Measurements from ENCODE around the gene SLCO2A1.

SLCO2A1 gene

DNA sequence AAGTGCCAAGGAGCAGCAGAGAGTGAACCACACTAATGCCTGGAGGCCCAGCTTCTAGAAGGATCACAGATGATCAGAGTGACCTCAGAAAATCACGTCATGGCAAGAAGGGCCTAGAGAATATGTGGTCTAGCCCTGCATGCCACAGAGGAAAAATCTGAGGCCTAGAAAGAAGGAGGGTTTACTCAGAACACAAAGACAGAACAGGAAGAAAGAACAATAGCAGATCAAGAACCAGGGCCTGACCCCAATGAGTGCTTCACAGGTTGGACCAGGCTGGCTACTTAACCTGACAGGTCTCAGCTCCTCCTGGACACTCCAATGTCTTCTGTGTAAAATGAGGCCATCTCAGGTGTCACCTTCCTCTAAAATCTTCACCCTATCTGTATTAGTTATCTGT is 148.2 kb downstream of the SLCO2A1 start:
- no peaks in the 10 kb centered on the region for H3K27me3 ChIP-seq (ENCODE audit: insufficient read depth, poor library complexity, severe bottlenecking)
- ATAC-seq (ENCODE audit: low read depth) (no peak), DNase-seq (ENCODE audit: low spot score) (no peak)
- no peaks in the 10 kb centered on the region for H3K9me3 ChIP-seq (ENCODE audit: severe bottlenecking)
- H3K4me3 ChIP-seq (ENCODE audit: severe bottlenecking), result no peak overlapping the region
- no peak for TF ChIP-seq CTCF (IDR thresholded peaks at IDR 0.05; ENCODE audit: poor library complexity, severe bottlenecking)
- no peaks in the 10 kb centered on the region for H3K36me3 ChIP-seq (ENCODE audit: low read depth)
- H3K4me1 ChIP-seq (ENCODE audit: insufficient read depth, poor library complexity, severe bottlenecking), result no peaks in the 10 kb centered on the region
- H3K27ac ChIP-seq (ENCODE audit: poor library complexity, severe bottlenecking), result no peak overlapping the region

DNA sequence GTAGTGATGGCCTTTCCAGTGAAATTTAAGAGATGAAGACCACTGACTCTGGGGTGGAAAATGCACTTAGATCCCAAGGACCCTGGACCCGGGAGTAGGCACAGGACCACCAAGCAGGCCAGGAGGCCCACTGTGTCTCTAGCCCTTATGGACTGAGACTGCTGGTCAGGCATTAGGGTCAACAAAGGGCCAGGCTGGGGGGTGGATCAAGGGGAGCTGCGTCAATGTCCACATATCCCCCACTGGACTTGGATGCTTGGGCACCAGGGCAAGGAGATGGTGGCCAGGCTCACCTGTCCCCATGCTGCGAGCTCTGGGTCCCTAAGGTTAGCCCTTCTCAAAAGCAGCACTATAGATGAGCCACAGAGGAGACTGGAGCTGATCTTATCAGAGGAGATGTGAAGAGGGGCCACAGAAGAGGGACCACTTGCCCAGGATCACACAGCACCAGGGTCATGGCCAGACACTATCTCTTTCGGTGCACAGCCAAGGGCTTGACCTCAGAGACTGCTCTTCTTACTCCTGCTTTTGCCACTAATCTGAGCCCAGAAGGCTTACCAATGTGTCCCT is 148.8 kb downstream of the SLCO2A1 start:
- no peaks in the 10 kb centered on the region for H3K9me3 ChIP-seq (ENCODE audit: severe bottlenecking)
- no peak overlapping the region for H3K4me3 ChIP-seq (ENCODE audit: severe bottlenecking)
- no peaks in the 10 kb centered on the region for H3K27me3 ChIP-seq (ENCODE audit: insufficient read depth, poor library complexity, severe bottlenecking)
- TF ChIP-seq CTCF (IDR thresholded peaks at IDR 0.05; ENCODE audit: poor library complexity, severe bottlenecking), result no peak
- DNase-seq (ENCODE audit: low spot score) (no peak), ATAC-seq (ENCODE audit: low read depth) (no peak)
- H3K4me1 ChIP-seq (ENCODE audit: insufficient read depth, poor library complexity, severe bottlenecking), result no peaks in the 10 kb centered on the region
- no peaks in the 10 kb centered on the region for H3K36me3 ChIP-seq (ENCODE audit: low read depth)
- H3K27ac ChIP-seq (ENCODE audit: poor library complexity, severe bottlenecking), result no peak overlapping the region

- no peak for TF ChIP-seq CTCF (IDR thresholded peaks at IDR 0.05; ENCODE audit: poor library complexity, severe bottlenecking)
- DNase-seq (ENCODE audit: low spot score) (no peak), ATAC-seq (ENCODE audit: low read depth) (no peak)
- Histone ChIP-seq H3K4me1 (ENCODE audit: insufficient read depth, poor library complexity, severe bottlenecking) (no peaks in the 10 kb centered on the region), H3K27ac (ENCODE audit: poor library complexity, severe bottlenecking) (no peak overlapping the region), H3K27me3 (ENCODE audit: insufficient read depth, poor library complexity, severe bottlenecking) (no peaks in the 10 kb centered on the region), H3K9me3 (ENCODE audit: severe bottlenecking) (no peaks in the 10 kb centered on the region), H3K36me3 (ENCODE audit: low read depth) (no peaks in the 10 kb centered on the region), H3K4me3 (ENCODE audit: severe bottlenecking) (no peak overlapping the region)
Observed at GRCh38 chr3:133880287-133880686, 149.4 kb downstream of the SLCO2A1 start.

DNA sequence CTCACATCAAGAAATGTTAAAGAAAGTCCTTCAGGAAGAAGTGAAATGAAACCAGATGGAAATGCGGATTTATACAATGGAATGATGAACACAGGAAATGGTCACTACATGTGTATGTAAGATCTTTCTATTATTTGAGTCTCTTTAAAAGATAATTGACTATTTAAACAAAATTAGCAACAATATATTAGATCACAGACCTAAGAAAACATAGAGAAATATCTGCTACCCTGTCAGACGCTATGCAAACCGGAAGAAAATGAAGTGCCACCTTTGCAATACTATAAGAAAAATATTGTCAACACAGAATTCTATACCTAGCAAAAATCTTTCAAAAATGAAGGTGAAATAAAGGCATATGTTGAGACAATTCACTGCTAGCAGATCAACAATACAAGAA is 151.2 kb downstream of the SLCO2A1 start:
- TF ChIP-seq CTCF (IDR thresholded peaks at IDR 0.05; ENCODE audit: poor library complexity, severe bottlenecking), result no peak
- Histone ChIP-seq H3K4me3 (ENCODE audit: severe bottlenecking) (no peak overlapping the region), H3K27me3 (ENCODE audit: insufficient read depth, poor library complexity, severe bottlenecking) (no peaks in the 10 kb centered on the region), H3K4me1 (ENCODE audit: insufficient read depth, poor library complexity, severe bottlenecking) (no peaks in the 10 kb centered on the region), H3K27ac (ENCODE audit: poor library complexity, severe bottlenecking) (no peak overlapping the region), H3K9me3 (ENCODE audit: severe bottlenecking) (no peaks in the 10 kb centered on the region), H3K36me3 (ENCODE audit: low read depth) (no peaks in the 10 kb centered on the region)
- ATAC-seq (ENCODE audit: low read depth), result no peak
- DNase-seq (ENCODE audit: low spot score), result no peak

Data from RWPE2 (cell line).